ENCODE results near the gene ATG7. TPM values are rescaled to one million over a fixed set of nuclear protein-coding genes. Genes with fewer than 3 reads are reported as not detected.

Gene ATG7
- total and polyA plus RNA-seq, 12 donors = 9.1 to 118 (median 40.0) TPM

- intact Hi-C loops (cut with DNase I) = no loop called here
- Histone ChIP-seq H3K9me3 (replicated peaks in 1 of 3) (no peaks in the 10 kb centered on the region), H3K36me3 (replicated peaks in 1 of 2) (no peaks in the 10 kb centered on the region), H3K27me3 (no peaks in the 10 kb centered on the region), H3K27ac (peak overlapping the region in 2 of 5 donors; percentile 13 to 75), H3K4me1 (replicated peaks in 1 of 2) (peaks cover 46 to 62% of the 10 kb centered on the region in 2 donors), H3K4me3 (no peak overlapping the region)
- WGBS, 4 donors = 78 to 86% (median 82%) methylated on average over 11 of the region's 11 CpGs
- TF ChIP-seq CTCF (IDR thresholded peaks at IDR 0.05) (no peak), POLR2A (IDR thresholded peaks at IDR 0.05) (no peak)
- no peak for DNase-seq
Observed at GRCh38 chr3:11589706-11590105, 317.5 kb downstream of the ATG7 start.

GRCh38 chr3:11591002-11591355 lies 318.8 kb downstream of the ATG7 start:
- DNase-seq = no peak
- Histone ChIP-seq H3K27me3 (no peaks in the 10 kb centered on the region), H3K9me3 (replicated peaks in 1 of 3) (no peaks in the 10 kb centered on the region), H3K27ac (peak overlapping the region in 4 of 5 donors; percentile 48 to 75 (median 61)), H3K36me3 (replicated peaks in 1 of 2) (no peaks in the 10 kb centered on the region), H3K4me1 (replicated peaks in 1 of 2) (peaks cover 46 to 62% of the 10 kb centered on the region in 2 donors), H3K4me3 (no peak overlapping the region)
- intact Hi-C loops (cut with DNase I) = no loop called here
- WGBS, 4 donors = 29 to 47% (median 33%) methylated on average over 7 of the region's 7 CpGs
- TF ChIP-seq POLR2A (IDR thresholded peaks at IDR 0.05) = no peak
- no peak for TF ChIP-seq CTCF (IDR thresholded peaks at IDR 0.05)

- Histone ChIP-seq H3K9me3 (replicated peaks in 1 of 3) (no peaks in the 10 kb centered on the region), H3K27me3 (no peaks in the 10 kb centered on the region), H3K36me3 (replicated peaks in 1 of 2) (no peaks in the 10 kb centered on the region), H3K27ac (peak overlapping the region in 4 of 5 donors; percentile 48 to 75 (median 61)), H3K4me1 (replicated peaks in 1 of 2) (peaks cover 46 to 61% of the 10 kb centered on the region in 2 donors), H3K4me3 (no peak overlapping the region)
- DNase-seq = peak in 5 of 7 donors; percentile 50 to 74 (median 58)
- no peak for TF ChIP-seq CTCF (IDR thresholded peaks at IDR 0.05)
- TF ChIP-seq POLR2A (IDR thresholded peaks at IDR 0.05) = no peak
- WGBS, 4 donors = 26 to 30% (median 26%) methylated on average over 9 of the region's 9 CpGs
- intact Hi-C loops (cut with DNase I) = no loop called here
Observed at GRCh38 chr3:11591391-11592282, 319.4 kb downstream of the ATG7 start.

GRCh38 chr3:11592445-11593298 lies 320.5 kb downstream of the ATG7 start:
- WGBS, 4 donors = 40 to 51% (median 47%) methylated on average over 14 of the region's 14 CpGs
- intact Hi-C loops (cut with DNase I) = no loop called here
- Histone ChIP-seq H3K36me3 (replicated peaks in 1 of 2) (no peaks in the 10 kb centered on the region), H3K9me3 (replicated peaks in 1 of 3) (no peaks in the 10 kb centered on the region), H3K27me3 (no peaks in the 10 kb centered on the region), H3K4me3 (no peak overlapping the region), H3K27ac (peak overlapping the region in 4 of 5 donors; percentile 48 to 68 (median 58)), H3K4me1 (replicated peaks in 1 of 2) (peaks cover 46 to 59% of the 10 kb centered on the region in 2 donors)
- no peak for DNase-seq
- TF ChIP-seq CTCF (IDR thresholded peaks at IDR 0.05) (no peak), POLR2A (IDR thresholded peaks at IDR 0.05) (no peak)
